IPS-15b (cell line): Measurements from ENCODE around the gene CSNK1G2.

Source experiments
- H3K27me3 ChIP-seq: one replicate; pipeline ENCODE4 v1.6.1; 2013; ENCODE audit warnings: low read length; ENCODE audit not compliant: control insufficient read depth, insufficient read depth
- H3K36me3 ChIP-seq: one replicate; pipeline ENCODE4 v1.6.1; 2013; ENCODE audit warnings: low read length; ENCODE audit not compliant: control insufficient read depth, insufficient read depth
- H3K4me1 ChIP-seq: one replicate; pipeline ENCODE4 v1.6.1; 2013; ENCODE audit warnings: mild to moderate bottlenecking, low read length; ENCODE audit not compliant: control insufficient read depth, insufficient read depth
- H3K4me3 ChIP-seq: one replicate; pipeline ENCODE4 v1.5.1; 2013; ENCODE audit warnings: low read depth, low read length
- H3K9ac ChIP-seq: one replicate; pipeline ENCODE4 v1.6.1; 2013; ENCODE audit warnings: low read depth, mild to moderate bottlenecking, low read length
- H3K9me3 ChIP-seq: one replicate; pipeline ENCODE4 v1.6.1; 2013; ENCODE audit warnings: mild to moderate bottlenecking, low read length; ENCODE audit not compliant: control insufficient read depth, insufficient read depth

Gene CSNK1G2

DNA sequence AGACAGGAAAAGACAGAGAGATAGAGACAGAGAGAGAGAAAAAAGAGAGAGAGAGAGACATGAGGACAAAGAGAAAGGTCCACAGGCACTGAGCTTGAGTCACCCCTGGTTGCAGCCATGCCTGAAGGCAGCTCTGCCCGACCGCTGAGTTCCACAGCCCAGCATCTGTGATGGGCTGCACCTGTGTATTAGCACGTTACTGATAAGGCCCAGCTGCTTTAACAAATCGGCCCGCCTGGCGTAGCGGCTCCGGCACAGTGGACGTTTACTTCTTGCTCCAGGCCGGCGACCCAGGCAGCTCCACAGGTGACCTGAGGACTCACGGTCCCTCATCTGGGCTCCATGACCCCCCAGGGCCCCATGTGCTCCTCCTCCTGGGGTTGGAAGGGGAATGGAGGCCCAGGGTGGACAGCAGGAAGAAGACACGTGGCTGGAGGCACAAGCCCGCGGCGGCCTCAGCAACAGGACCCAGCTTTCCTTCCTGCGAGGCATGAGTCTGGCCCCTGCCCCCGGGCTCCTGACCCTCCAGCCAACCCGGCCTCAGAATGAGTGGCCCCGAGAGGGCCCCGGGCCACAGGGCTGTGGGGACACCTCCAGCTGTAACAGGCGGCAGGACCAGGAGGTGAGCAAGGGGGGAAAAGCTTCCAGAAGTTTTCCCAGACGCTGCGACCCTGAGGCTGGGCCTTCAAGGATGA, 3.9 kb upstream of the CSNK1G2 start:
- Histone ChIP-seq H3K36me3 (no peaks in the 10 kb centered on the region), H3K9ac (no peak overlapping the region), H3K4me1 (peaks cover 2% of the 10 kb centered on the region), H3K4me3 (no peak overlapping the region), H3K27me3 (no peaks in the 10 kb centered on the region), H3K9me3 (no peaks in the 10 kb centered on the region)

GRCh38 chr19:1938071-1938470, 2.9 kb upstream of the CSNK1G2 start:
- no peak overlapping the region for H3K9ac ChIP-seq
- H3K27me3 ChIP-seq = no peaks in the 10 kb centered on the region
- H3K4me1 ChIP-seq = peaks cover 4% of the 10 kb centered on the region
- H3K9me3 ChIP-seq = no peaks in the 10 kb centered on the region
- no peak overlapping the region for H3K4me3 ChIP-seq
- H3K36me3 ChIP-seq = no peaks in the 10 kb centered on the region

GRCh38 chr19:1942078-1942933, 1.3 kb downstream of the CSNK1G2 start:
- Histone ChIP-seq H3K27me3 (no peaks in the 10 kb centered on the region), H3K9me3 (no peaks in the 10 kb centered on the region), H3K36me3 (peaks cover 2% of the 10 kb centered on the region), H3K4me3 (peak overlapping the region; percentile 98), H3K4me1 (peaks cover 7% of the 10 kb centered on the region), H3K9ac (peak overlapping the region; percentile 79)

DNA sequence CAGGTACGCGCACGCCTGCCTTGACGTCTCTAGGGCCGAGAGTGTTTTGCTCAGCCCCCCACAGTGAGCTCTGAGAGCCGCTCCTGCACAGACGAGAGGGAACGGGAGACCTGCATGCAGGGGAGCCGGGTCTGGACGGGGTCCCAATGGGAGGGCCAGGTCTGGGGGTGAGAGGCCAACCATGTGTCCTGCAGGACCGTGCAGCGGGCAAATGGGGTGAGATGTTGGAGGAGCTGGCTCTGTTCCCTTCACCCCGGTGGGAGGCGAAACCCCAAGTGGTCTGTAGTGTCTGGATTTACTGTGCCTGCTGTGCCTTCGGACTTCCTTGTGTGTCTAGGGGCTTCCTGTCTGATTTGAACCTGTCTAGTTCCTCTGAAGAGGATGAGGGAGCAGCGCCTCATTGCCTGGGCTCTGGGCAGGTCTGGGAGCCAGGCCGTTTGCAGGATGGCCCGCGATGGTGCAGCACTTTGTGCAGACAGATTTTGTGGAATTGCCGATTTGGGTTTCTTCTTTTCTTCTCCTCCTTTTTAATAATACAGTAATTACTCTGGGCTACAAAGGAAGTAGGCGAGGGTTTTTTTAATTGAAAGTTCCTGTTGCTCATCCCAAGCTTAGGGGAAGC, 2.1 kb downstream of the CSNK1G2 start:
- Histone ChIP-seq H3K27me3 (no peaks in the 10 kb centered on the region), H3K9ac (peak overlapping the region; percentile 47), H3K4me1 (peaks cover 7% of the 10 kb centered on the region), H3K36me3 (peaks cover 2% of the 10 kb centered on the region), H3K9me3 (no peaks in the 10 kb centered on the region), H3K4me3 (peak overlapping the region; percentile 98)

GRCh38 chr19:1943661-1944087, 2.7 kb downstream of the CSNK1G2 start:
- Histone ChIP-seq H3K4me3 (no peak overlapping the region), H3K9ac (no peak overlapping the region), H3K4me1 (peaks cover 7% of the 10 kb centered on the region)

DNA sequence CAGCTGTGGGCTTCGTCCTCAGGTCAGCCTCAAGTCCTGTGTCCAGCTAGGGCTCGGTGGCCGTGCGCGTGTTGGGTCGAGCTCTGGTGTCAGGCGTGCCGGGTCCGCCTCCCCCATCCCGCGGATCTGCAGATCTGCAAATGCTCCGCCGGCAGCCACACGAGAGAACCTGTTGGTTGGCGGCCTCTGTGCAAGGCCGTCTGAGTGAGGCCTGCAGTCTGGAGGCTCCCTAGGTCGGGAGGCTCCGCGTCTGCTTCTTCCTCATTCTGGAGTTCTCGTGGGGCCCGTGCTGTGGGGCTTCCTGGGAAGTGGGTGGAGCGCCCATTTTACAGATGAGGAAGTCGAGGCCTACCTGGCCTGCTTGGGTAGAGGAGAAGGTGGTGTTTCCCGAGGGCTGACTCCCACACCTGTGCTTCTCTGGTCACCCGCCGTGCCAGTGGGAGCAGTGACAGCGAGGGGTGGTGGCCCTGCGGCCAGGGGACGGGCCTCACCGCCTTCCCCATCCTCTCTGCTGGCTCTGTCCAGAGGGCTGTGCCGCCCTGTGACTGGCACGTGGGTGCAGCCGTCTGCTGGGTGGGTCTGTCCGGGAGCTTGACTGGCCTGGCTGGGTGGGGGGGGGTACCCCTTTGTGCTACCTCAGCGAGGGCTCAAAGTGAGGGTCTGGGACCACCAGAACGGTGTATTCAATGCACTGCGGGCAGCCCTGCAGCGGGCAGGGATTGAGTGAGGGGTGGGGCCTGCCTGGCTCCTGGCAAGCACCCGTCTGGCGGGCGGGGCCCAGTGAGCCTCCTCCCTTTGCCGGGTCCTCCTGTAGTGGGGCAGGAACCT, 3.3 kb downstream of the CSNK1G2 start:
- Histone ChIP-seq H3K9me3 (no peaks in the 10 kb centered on the region), H3K4me3 (no peak overlapping the region), H3K4me1 (peaks cover 7% of the 10 kb centered on the region), H3K9ac (no peak overlapping the region), H3K27me3 (no peaks in the 10 kb centered on the region), H3K36me3 (peaks cover 3% of the 10 kb centered on the region)

More at GRCh38 chr19:1943661-1944087, 2.7 kb downstream of the CSNK1G2 start:
- H3K36me3 ChIP-seq = peaks cover 2% of the 10 kb centered on the region
- H3K9me3 ChIP-seq = no peaks in the 10 kb centered on the region
- H3K27me3 ChIP-seq = no peaks in the 10 kb centered on the region

- peaks cover 5% of the 10 kb centered on the region for H3K4me1 ChIP-seq
- H3K9ac ChIP-seq = no peak overlapping the region
- no peak overlapping the region for H3K4me3 ChIP-seq
- no peaks in the 10 kb centered on the region for H3K27me3 ChIP-seq
- H3K36me3 ChIP-seq = peaks cover 4% of the 10 kb centered on the region
- no peaks in the 10 kb centered on the region for H3K9me3 ChIP-seq
These were observed 4.1 kb downstream of the CSNK1G2 start for GRCh38 chr19:1944916-1945561.

GRCh38 chr19:1945899-1946298, 4.9 kb downstream of the CSNK1G2 start:
- H3K4me3 ChIP-seq = no peak overlapping the region
- H3K36me3 ChIP-seq = peaks cover 4% of the 10 kb centered on the region
- H3K4me1 ChIP-seq = peaks cover 5% of the 10 kb centered on the region
- no peaks in the 10 kb centered on the region for H3K27me3 ChIP-seq
- no peaks in the 10 kb centered on the region for H3K9me3 ChIP-seq
- H3K9ac ChIP-seq = no peak overlapping the region

DNA sequence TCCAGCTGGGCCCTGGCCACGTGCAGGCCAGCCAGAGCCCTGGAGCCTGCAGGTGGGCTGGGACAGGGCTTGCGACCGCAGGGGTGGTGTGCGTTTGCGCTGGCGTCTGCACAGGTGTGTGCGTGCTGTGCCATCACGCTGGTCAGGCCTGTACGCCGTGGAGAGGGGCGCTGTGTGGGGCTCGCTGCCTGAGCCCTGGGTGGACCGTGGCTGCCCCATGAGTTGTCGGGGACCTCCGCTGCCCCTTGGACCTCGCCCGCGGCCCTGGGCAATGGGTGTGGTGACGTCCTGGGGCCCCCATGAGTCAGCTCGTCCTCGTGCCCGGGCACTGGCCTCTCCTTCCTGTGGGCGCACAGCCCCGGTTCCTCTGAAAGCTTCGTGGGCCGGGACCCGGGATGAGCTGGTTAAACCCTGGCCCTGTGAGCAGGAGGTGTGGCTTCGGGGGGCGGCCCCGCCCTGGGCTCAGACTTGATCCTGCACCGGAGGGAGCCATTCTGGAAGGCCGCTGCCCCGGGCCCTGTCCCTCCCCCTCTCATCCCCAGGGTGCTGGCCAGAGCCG, 6.8 kb downstream of the CSNK1G2 start:
- Histone ChIP-seq H3K36me3 (peaks cover 11% of the 10 kb centered on the region), H3K4me3 (no peak overlapping the region), H3K9me3 (no peaks in the 10 kb centered on the region), H3K27me3 (no peaks in the 10 kb centered on the region), H3K4me1 (peaks cover 5% of the 10 kb centered on the region), H3K9ac (no peak overlapping the region)

DNA sequence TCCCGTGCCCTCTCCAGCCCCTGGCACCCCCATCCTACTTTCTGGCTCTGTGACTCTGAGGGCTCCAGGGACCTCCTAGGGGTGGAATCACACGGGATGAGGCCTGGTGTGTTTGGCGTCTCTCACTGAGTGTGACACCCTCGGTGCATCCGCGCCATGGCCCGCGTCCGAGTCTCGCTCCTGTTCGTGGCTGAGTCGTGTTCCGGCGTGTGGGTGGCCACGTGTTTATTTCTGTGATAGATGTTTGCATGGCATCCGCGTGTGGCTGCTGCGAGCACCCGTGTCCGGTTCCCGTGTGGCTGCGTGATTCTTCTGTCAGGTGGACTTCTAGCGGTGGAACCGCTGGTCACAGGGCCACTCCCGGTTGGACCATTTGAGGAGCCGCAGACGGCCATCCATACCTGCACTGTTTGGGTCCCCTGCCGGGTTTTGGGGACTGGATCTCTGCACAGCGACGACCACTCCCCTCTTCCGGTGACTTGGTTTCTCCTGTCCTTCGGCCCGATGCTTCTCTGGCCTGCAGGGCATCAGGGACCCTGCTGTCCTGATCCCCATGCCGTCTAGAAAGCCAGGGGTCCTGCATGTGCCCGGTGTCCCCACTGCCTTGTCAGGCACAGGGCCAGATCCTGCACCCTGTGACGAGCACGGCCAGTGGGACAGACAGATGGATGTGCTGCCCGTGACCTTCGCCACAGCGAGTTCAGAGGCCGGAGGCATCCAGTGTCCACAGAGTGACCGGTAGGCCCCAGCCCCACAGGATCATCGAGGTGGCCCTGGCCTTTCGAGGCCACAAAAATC, 8.5 kb downstream of the CSNK1G2 start:
- H3K27me3 ChIP-seq = no peaks in the 10 kb centered on the region
- H3K36me3 ChIP-seq = peaks cover 20% of the 10 kb centered on the region
- H3K4me1 ChIP-seq = no peaks in the 10 kb centered on the region
- no peaks in the 10 kb centered on the region for H3K9me3 ChIP-seq
- no peak overlapping the region for H3K4me3 ChIP-seq
- no peak overlapping the region for H3K9ac ChIP-seq
